H1 (cell line): ENCODE data around the gene WDR75. TPM values are rescaled to one million over a fixed set of nuclear protein-coding genes. Genes with fewer than 3 reads are reported as not detected.

Source experiments
- CTCF ChIA-PET: fragments of 300-600 bp; sonication (Branson Sonifier 250); formaldehyde crosslinking; loops from one replicate; lab custom pipeline; 2021; ENCODE audit not compliant: partially characterized antibody; lab: Charles Lee
- POLR2A ChIA-PET: fragments of 300-600 bp; sonication (Branson Sonifier 250); formaldehyde crosslinking; loops from one replicate; lab custom pipeline; 2021; ENCODE audit warnings: inconsistent platforms; ENCODE audit not compliant: partially characterized antibody; lab: Charles Lee
- DNase-seq, 2 experiments: peaks; one replicate each; pipeline versions ENCODE4 v3.0.0 to v3.0.0-alpha.2; 2010 to 2022; ENCODE audit warnings: low spot score in 2 of 2, low read depth in 1 of 2, mixed read lengths in 1 of 2
- FAIRE-seq: peaks from 2 replicates; lab custom pipeline; 2011; peaks lifted over from hg19 to GRCh38; lab: Jason Lieb, UNC
- H2AFZ ChIP-seq: 2 replicates; pipeline ENCODE4 v1.8.1; 2012; ENCODE audit warnings: low read length, inconsistent platforms
- H2AK5ac ChIP-seq: 2 replicates; pipeline ENCODE4 v1.6.1; 2013; ENCODE audit warnings: low read depth, low read length
- H2BK120ac ChIP-seq: replicated peaks from 2 replicates; pipeline ENCODE3; 2013; ENCODE audit warnings: low read depth, low read length, inconsistent platforms
- H2BK12ac ChIP-seq: 2 replicates; pipeline ENCODE4 v1.6.1; 2013; ENCODE audit warnings: low read depth, low read length
- H2BK15ac ChIP-seq: 2 replicates; pipeline ENCODE4 v1.6.1; 2013; ENCODE audit warnings: low read length
- H2BK20ac ChIP-seq: 2 replicates; pipeline ENCODE4 v1.6.1; 2013; ENCODE audit warnings: low read length
- H2BK5ac ChIP-seq: 2 replicates; pipeline ENCODE4 v1.6.1; 2013; ENCODE audit warnings: low read depth, low read length
- H3K14ac ChIP-seq: 2 replicates; pipeline ENCODE4 v1.6.1; 2013; ENCODE audit warnings: inconsistent platforms; ENCODE audit not compliant: insufficient read length
- H3K18ac ChIP-seq: 2 replicates; pipeline ENCODE4 v1.6.1; 2013; ENCODE audit warnings: low read length; ENCODE audit errors: extremely low read depth
- H3K23ac ChIP-seq: 2 replicates; pipeline ENCODE4 v1.6.1; 2013; ENCODE audit warnings: inconsistent platforms; ENCODE audit not compliant: insufficient read length
- H3K23me2 ChIP-seq: 2 replicates; pipeline ENCODE4 v1.6.1; 2013; ENCODE audit warnings: low read depth, low read length
- H3K27ac ChIP-seq: 2 replicates; pipeline ENCODE4 v1.6.1; 2011; ENCODE audit warnings: low read depth, low read length, inconsistent platforms
- H3K27me3 ChIP-seq, 4 experiments: replicated peaks in 1 of 4; 1 replicate in 1 of 4; 2 replicates in 3 of 4; pipeline versions ENCODE4 v1.6.1 to v1.8.1; 2011 to 2013; ENCODE audit warnings: low read length in 3 of 4, mild to moderate bottlenecking in 3 of 4, inconsistent platforms in 2 of 4, mixed read lengths in 2 of 4, moderate library complexity in 1 of 4; ENCODE audit not compliant: control insufficient read depth in 3 of 4, insufficient read depth in 3 of 4; ENCODE audit errors: extremely low read depth in 1 of 4
- H3K36me3 ChIP-seq, 4 experiments: 2 replicates each; pipeline versions ENCODE4 v1.6.1 to v1.8.1; 2011 to 2013; ENCODE audit warnings: mild to moderate bottlenecking in 4 of 4, low read length in 3 of 4, moderate library complexity in 2 of 4, control low read depth in 1 of 4, inconsistent platforms in 1 of 4; ENCODE audit not compliant: insufficient read depth in 4 of 4, control insufficient read depth in 2 of 4
- H3K4ac ChIP-seq: replicated peaks from 2 replicates; pipeline ENCODE3; 2013; ENCODE audit warnings: low read length, low read depth, mixed read lengths, inconsistent platforms; ENCODE audit not compliant: insufficient read length
- H3K4me1 ChIP-seq, 4 experiments: replicated peaks in 1 of 4; 1 replicate in 1 of 4; 2 replicates in 3 of 4; pipeline versions ENCODE4 v1.6.1 to v1.8.1; 2011 to 2013; ENCODE audit warnings: low read length in 3 of 4, inconsistent platforms in 2 of 4, mixed read lengths in 1 of 4; ENCODE audit not compliant: insufficient read depth in 4 of 4, control insufficient read depth in 3 of 4
- H3K4me2 ChIP-seq, 2 experiments: 2 replicates each; pipeline versions ENCODE4 v1.6.1 to v1.8.1; 2011 to 2013; ENCODE audit warnings: low read depth in 2 of 2, low read length in 2 of 2, control low read depth in 1 of 2, inconsistent platforms in 1 of 2, mild to moderate bottlenecking in 1 of 2; ENCODE audit not compliant: insufficient read depth in 1 of 2
- H3K4me3 ChIP-seq, 4 experiments: fragments of 200-600, 300-600 bp in 1 of 4; sonication (generic), shearing (Covaris generic), sonication (Bioruptor Twin) in 1 of 4; 2 replicates each; pipeline versions ENCODE4 v1.5.1 to v1.8.1; 2011 to 2016; ENCODE audit warnings: low read length in 4 of 4, low read depth in 3 of 4, control low read depth in 2 of 4, inconsistent platforms in 2 of 4, mild to moderate bottlenecking in 2 of 4, mixed read lengths in 1 of 4, moderate library complexity in 1 of 4; ENCODE audit not compliant: insufficient read depth in 2 of 4; ENCODE audit errors: extremely low read depth in 1 of 4
- H3K56ac ChIP-seq: replicated peaks from 2 replicates; pipeline ENCODE3; 2013; ENCODE audit warnings: low read depth, mild to moderate bottlenecking, mixed read lengths, low read length, inconsistent platforms; ENCODE audit not compliant: insufficient read length
- H3K79me1 ChIP-seq: 2 replicates; pipeline ENCODE4 v1.6.1; 2013; ENCODE audit warnings: low read depth, low read length, control low read depth
- H3K79me2 ChIP-seq, 2 experiments: 2 replicates each; pipeline versions ENCODE4 v1.6.1 to v1.8.1; 2012 to 2013; ENCODE audit warnings: low read length in 2 of 2, mild to moderate bottlenecking in 2 of 2, inconsistent platforms in 1 of 2; ENCODE audit not compliant: insufficient read depth in 2 of 2, control insufficient read depth in 1 of 2
- H3K9ac ChIP-seq, 4 experiments: replicated peaks in 1 of 4; 1 replicate in 1 of 4; 2 replicates in 3 of 4; pipeline versions ENCODE4 v1.6.1 to v1.8.1; 2011 to 2013; ENCODE audit warnings: low read depth in 3 of 4, low read length in 3 of 4, control low read depth in 2 of 4, mild to moderate bottlenecking in 2 of 4, moderate library complexity in 2 of 4, inconsistent platforms in 1 of 4; ENCODE audit errors: extremely low read depth in 1 of 4
- H3K9me3 ChIP-seq, 2 experiments: 2 replicates each; pipeline versions ENCODE4 v1.6.1 to v1.8.1; 2012 to 2013; ENCODE audit warnings: mild to moderate bottlenecking in 2 of 2, moderate library complexity in 2 of 2, control low read depth in 1 of 2, inconsistent platforms in 1 of 2, low read depth in 1 of 2, low read length in 1 of 2, mixed read lengths in 1 of 2; ENCODE audit not compliant: insufficient read depth in 2 of 2
- H4K20me1 ChIP-seq, 2 experiments: replicated peaks in 1 of 2; 2 replicates each; pipeline versions ENCODE3 to v1.8.1; 2011 to 2013; ENCODE audit warnings: inconsistent platforms in 2 of 2, low read length in 2 of 2, mild to moderate bottlenecking in 1 of 2; ENCODE audit not compliant: insufficient read depth in 2 of 2, control insufficient read depth in 1 of 2
- H4K5ac ChIP-seq: 2 replicates; pipeline ENCODE4 v1.6.1; 2013; ENCODE audit warnings: low read length, low read depth, mixed read lengths, inconsistent platforms; ENCODE audit not compliant: insufficient read length
- H4K8ac ChIP-seq: 2 replicates; pipeline ENCODE4 v1.8.0; 2013; ENCODE audit warnings: mild to moderate bottlenecking, moderate library complexity, low read length, inconsistent platforms; ENCODE audit not compliant: insufficient read depth; ENCODE audit errors: extremely low read depth
- H4K91ac ChIP-seq: replicated peaks from 2 replicates; pipeline ENCODE3; 2013; ENCODE audit warnings: low read length, mixed read lengths, inconsistent platforms; ENCODE audit not compliant: insufficient read length
- GABPA ChIP-seq: IDR thresholded peaks from 2 replicates; pipeline ENCODE4 v1.6.1; 2011; ENCODE audit warnings: mild to moderate bottlenecking, low read length, moderate library complexity, borderline replicate concordance; ENCODE audit not compliant: insufficient read depth
- RAD21 ChIP-seq, 2 experiments: IDR thresholded peaks in 1 of 2; conservative IDR thresholded peaks in 1 of 2; 2 replicates each; pipeline ENCODE4 v1.6.1; 2011; ENCODE audit warnings: low read depth in 2 of 2, low read length in 2 of 2, improper control_type of control experiment in 1 of 2, inconsistent platforms in 1 of 2, mild to moderate bottlenecking in 1 of 2, moderate library complexity in 1 of 2
- WGBS, 2 experiments: shearing (Covaris generic) in 1 of 2; methylation state at CpG; one replicate each; pipeline versions ENCODE4 v1.1.6 to v1.1.7; 2013 to 2015; ENCODE audit warnings: low lambda C conversion rate in 2 of 2, mixed read lengths in 2 of 2, inconsistent platforms in 1 of 2, low coverage in 1 of 2, missing lambda C conversion rate in 1 of 2; ENCODE audit not compliant: insufficient replicate concordance in 2 of 2, insufficient coverage in 1 of 2, insufficient read length in 1 of 2; ENCODE audit errors: extremely low coverage in 1 of 2, missing lambda C conversion rate in 1 of 2; 5-methylcytosine and 5-hydroxymethylcytosine counted together
- polyA plus RNA-seq, 7 experiments: library from polyadenylated mRNA; depleted of rRNA in 3 of 7; stranded (reverse) in 5 of 7; unstranded in 2 of 7; fragments of >200 nt in 5 of 7; fragments of 200-250 nt in 2 of 7; gene quantifications; 1 replicate in 5 of 7; 2 replicates in 1 of 7; 4 replicates in 1 of 7; pipeline versions ENCODE4 v1.2.1 to v1.2.3, GENCODE V29; 2011 to 2013; ENCODE audit warnings: missing spikeins in 2 of 7, mixed read lengths in 2 of 7
- total RNA-seq: library from RNA; stranded (reverse); fragmentation: NEBNext Ultra II Directional; extraction: Animal tissue kit (Norgen Biotek cat#: 25700); gene quantifications from 2 replicates; pipeline ENCODE4 v1.2.1, GENCODE V29; 2021

WDR75 gene
- total and polyA plus RNA-seq, 2 of the 8 experiments (the other 6 are each of a cell fraction or from before 2014, with no cell fraction given), result 26.9 to 77.1 TPM

DNA sequence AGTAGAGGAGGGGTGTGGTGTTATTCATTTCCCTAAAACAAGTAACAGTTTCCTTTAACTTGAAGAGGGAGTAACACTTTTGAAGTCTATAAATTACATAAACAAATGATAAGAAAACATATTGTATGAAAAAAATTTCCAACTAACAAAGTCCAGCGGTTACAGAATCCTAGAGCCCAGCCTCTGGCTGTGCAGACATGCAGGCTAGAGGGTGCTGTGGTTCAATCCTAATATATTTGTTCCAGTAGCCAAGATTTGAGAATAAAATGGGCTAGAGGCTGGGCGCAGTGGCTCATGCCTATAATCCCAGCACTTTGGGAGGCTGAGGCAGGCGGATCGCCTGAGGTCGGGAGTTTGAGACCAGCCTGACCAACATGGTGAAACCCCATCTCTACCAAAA lies 56.9 kb downstream of the WDR75 start:
- Histone ChIP-seq H4K5ac (no peak overlapping the region), H2BK5ac (no peak overlapping the region)

More for the DNA sequence above, 56.9 kb downstream of the WDR75 start:
- H3K4me1 ChIP-seq, result no peaks in the 10 kb centered on the region
- H3K4ac ChIP-seq, result no peak overlapping the region
- no peak overlapping the region for H3K27ac ChIP-seq
- no peak overlapping the region for H2BK15ac ChIP-seq
- no peak overlapping the region for H3K4me2 ChIP-seq
- no peak overlapping the region for H2BK12ac ChIP-seq
- FAIRE-seq, result no peak
- no peak overlapping the region for H2AK5ac ChIP-seq
- no peak overlapping the region for H2BK20ac ChIP-seq
- no peak overlapping the region for H2AFZ ChIP-seq
- 92% methylated on average over 5 of the region's 5 CpGs; no CpG with 5 or more reads in 1 of the 2 experiments for WGBS, 2 experiments
- H3K79me2 ChIP-seq, result no peaks in the 10 kb centered on the region
- H3K4me3 ChIP-seq, result no peak overlapping the region
- H3K36me3 ChIP-seq, result no peaks in the 10 kb centered on the region
- H3K23me2 ChIP-seq, result no peaks in the 10 kb centered on the region; the same call in 1 of the 2 replicates
- no peak overlapping the region for H3K14ac ChIP-seq
- H2BK120ac ChIP-seq, result no peak overlapping the region
- CTCF ChIA-PET, result interaction anchor here (1.7 kb wide), 1 partner anchor 163 kb away, joined by 4 read pairs; the partner anchor contains the start of gene ASNSD1
- H3K79me1 ChIP-seq, result no peaks in the 10 kb centered on the region
- no peaks in the 10 kb centered on the region for H4K20me1 ChIP-seq
- H3K23ac ChIP-seq, result no peak overlapping the region
- no peak overlapping the region for H4K8ac ChIP-seq
- POLR2A ChIA-PET, result no interaction called here
- H3K9ac ChIP-seq, result no peak overlapping the region
- TF ChIP-seq GABPA (no peak), RAD21 (IDR thresholded peaks at IDR 0.05 in 1 of 2, conservative IDR thresholded peaks at IDR 0.05 in 1 of 2; ENCODE audit: low read depth in 2 of 2, low read length in 2 of 2) (peak in 1 of 2 experiments; percentile 28; a peak in 2 of 4 replicates)
- TF ChIP-seq, all 59 proteins: peak for 1
- Histone ChIP-seq H3K56ac (no peak overlapping the region), H3K9me3 (no peaks in the 10 kb centered on the region), H4K91ac (no peak overlapping the region), H3K18ac (no peak overlapping the region), H3K27me3 (no peaks in the 10 kb centered on the region)
- no peak for DNase-seq
